Measurements from ENCODE around the gene RPS6KA5.

RPS6KA5 gene

DNA sequence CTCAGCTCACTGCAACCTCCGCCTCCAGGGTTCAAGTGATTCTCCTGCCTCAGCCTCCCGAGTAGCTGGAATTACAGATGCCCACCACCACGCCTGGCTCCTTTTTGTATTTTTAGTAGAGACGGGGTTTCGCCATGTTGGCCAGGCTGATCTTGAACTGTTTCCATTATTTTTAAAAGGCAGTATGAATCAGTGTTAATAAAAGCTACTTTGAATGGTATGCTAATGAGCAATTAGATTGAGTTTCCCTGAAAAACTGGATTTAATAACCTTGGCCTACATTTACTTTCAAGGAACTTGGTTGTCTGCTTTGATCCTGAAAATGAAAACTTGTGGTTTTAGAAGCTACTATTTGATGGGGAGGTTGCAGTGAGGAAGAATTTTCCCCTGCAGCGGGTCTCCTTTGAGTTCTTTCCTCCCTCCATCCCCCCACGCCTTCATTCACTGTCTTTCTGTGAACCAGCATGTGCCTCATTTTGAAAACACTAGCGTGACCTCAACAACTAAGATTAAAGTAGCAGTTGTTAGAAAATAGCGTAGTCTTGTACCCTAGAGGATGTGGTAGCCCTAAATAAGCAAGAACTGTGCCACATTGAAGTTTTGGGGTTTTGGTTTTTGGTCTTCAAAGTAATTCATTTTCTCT is 17.8 kb upstream of the RPS6KA5 start:
- TF ChIP-seq, protein P1, sequence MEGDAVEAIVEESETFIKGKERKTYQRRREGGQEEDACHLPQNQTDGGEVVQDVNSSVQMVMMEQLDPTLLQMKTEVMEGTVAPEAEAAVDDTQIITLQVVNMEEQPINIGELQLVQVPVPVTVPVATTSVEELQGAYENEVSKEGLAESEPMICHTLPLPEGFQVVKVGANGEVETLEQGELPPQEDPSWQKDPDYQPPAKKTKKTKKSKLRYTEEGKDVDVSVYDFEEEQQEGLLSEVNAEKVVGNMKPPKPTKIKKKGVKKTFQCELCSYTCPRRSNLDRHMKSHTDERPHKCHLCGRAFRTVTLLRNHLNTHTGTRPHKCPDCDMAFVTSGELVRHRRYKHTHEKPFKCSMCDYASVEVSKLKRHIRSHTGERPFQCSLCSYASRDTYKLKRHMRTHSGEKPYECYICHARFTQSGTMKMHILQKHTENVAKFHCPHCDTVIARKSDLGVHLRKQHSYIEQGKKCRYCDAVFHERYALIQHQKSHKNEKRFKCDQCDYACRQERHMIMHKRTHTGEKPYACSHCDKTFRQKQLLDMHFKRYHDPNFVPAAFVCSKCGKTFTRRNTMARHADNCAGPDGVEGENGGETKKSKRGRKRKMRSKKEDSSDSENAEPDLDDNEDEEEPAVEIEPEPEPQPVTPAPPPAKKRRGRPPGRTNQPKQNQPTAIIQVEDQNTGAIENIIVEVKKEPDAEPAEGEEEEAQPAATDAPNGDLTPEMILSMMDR (conservative IDR thresholded peaks at IDR 0.05): no peak
- no peak overlapping the region for H3K27ac ChIP-seq

DNA sequence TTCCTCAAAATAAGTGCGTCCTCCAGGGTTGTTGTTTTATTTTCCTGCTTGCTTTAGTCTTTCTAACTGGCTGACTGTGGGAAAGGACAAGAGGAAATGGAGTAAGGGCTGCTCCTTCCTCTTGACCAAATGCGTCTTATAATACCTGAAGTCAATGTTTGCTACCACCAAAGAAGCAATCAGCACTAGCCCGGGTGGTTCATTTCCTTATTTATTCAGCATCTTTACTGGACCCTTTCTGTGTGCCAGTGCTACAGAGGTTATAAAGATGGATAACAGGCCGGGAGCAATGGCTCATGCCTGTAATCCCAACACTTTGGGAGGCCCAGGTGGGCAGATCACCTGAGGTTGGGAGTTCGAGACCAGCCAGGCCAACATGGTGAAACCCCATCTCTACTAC is 15.1 kb upstream of the RPS6KA5 start:
- TF ChIP-seq, protein P1 (conservative IDR thresholded peaks at IDR 0.05): no peak
- no peak overlapping the region; the same call in 1 of the 2 replicates for H3K27ac ChIP-seq

DNA sequence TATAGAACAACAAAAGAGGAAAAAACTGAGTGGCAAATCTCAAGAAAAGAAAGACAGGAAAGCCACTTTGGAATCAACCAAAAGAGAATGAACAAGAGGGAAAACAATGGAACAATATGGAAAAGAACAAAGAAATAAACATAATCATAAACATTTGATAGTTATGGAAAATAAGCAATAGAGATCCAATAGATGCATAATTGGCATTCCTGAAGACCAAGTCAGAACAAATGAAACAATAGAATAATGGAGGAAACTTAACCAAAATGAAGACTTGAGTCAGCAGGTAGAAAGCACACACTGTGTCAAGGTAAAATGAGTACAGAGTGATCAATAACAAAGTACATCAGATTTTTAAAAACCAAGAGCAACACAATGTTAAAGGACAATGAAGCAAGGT is 10.1 kb upstream of the RPS6KA5 start:
- H3K27ac ChIP-seq: no peak overlapping the region
- TF ChIP-seq, protein P1 (conservative IDR thresholded peaks at IDR 0.05): no peak

DNA sequence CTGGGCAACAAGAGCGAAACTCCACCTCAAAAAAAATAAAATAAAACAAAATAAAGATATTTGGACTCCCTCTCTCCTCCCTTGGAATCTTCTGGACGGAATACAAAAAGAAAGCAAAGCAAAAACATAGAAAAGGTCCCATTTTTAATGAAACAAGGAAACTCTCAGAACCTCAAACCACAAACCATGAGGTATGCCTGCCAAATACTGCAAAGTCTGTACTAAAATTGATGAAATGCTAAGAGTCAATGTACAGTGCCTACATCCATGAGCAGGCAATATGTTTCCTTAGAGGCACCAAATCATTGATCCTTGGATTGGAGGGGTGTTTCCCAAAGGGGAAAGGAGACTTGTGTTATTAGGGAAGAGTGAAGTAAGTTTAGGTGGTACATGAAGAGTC is 8.2 kb upstream of the RPS6KA5 start:
- TF ChIP-seq, protein P1 (conservative IDR thresholded peaks at IDR 0.05): no peak

GRCh38 chr14:91067186-91067585 is 6.7 kb upstream of the RPS6KA5 start:
- TF ChIP-seq, protein P1 (conservative IDR thresholded peaks at IDR 0.05): no peak
- H3K27ac ChIP-seq: no peak overlapping the region

More for the DNA sequence above, 8.2 kb upstream of the RPS6KA5 start:
- no peak overlapping the region for H3K27ac ChIP-seq

GRCh38 chr14:91065266-91065665 is 4.8 kb upstream of the RPS6KA5 start:
- TF ChIP-seq, protein P1 (conservative IDR thresholded peaks at IDR 0.05): no peak
- H3K27ac ChIP-seq: no peak overlapping the region

GRCh38 chr14:91063119-91063518 is 2.7 kb upstream of the RPS6KA5 start:
- TF ChIP-seq, protein P1 (conservative IDR thresholded peaks at IDR 0.05): no peak
- H3K27ac ChIP-seq: no peak overlapping the region

All from VCaP (cell line).